Mesothelial cell of epicardium (in vitro differentiated cells): Measurements from ENCODE around the gene TMPRSS4. TPM values are rescaled to one million over a fixed set of nuclear protein-coding genes. Genes with fewer than 3 reads are reported as not detected.

Experiments
- DNase-seq, 2 experiments: peaks; one replicate each; pipeline ENCODE4 v3.0.0; 2021; ENCODE audit warnings: low spot score in 2 of 2; ENCODE audit not compliant: unreplicated experiment in 2 of 2
- H3K27ac Mint-ChIP-seq: 2 replicates; pipeline ENCODE4 v1.8.0; 2021; ENCODE audit warnings: mixed read lengths
- H3K27me3 Mint-ChIP-seq: 2 replicates; pipeline ENCODE4 v1.8.0; 2021; ENCODE audit warnings: low read depth, mixed read lengths
- H3K36me3 Mint-ChIP-seq: 2 replicates; pipeline ENCODE4 v1.8.0; 2021; ENCODE audit warnings: mixed read lengths
- H3K4me1 Mint-ChIP-seq: 2 replicates; pipeline ENCODE4 v1.8.0; 2021; ENCODE audit warnings: mixed read lengths
- H3K4me3 Mint-ChIP-seq: 2 replicates; pipeline ENCODE4 v1.8.0; 2021; ENCODE audit warnings: mild to moderate bottlenecking, moderate library complexity, mixed read lengths
- H3K9me3 Mint-ChIP-seq: 2 replicates; pipeline ENCODE4 v1.8.0; 2021; ENCODE audit warnings: mixed read lengths
- CTCF ChIP-seq: fragments of 200-600 bp; sonication (generic); IDR thresholded peaks from one replicate; pipeline ENCODE4 v1.5.0; 2021; ENCODE audit warnings: antibody characterized with exemption; ENCODE audit not compliant: unreplicated experiment
- total RNA-seq: library from RNA; stranded (reverse); gene quantifications from 3 replicates; pipeline ENCODE4 v1.2.1, GENCODE V29; 2021

The TMPRSS4 gene
- total RNA-seq, 1 donor from 2014 or later = 0.94 TPM

GRCh38 chr11:118152552-118153471 is 75.9 kb downstream of the TMPRSS4 start, which contains the start of gene SCN4B:
SCN4B (minus strand) TSS chr11:118152823; CDS start chr11:118152673, 150 bp downstream.
- peak; percentile 60 to 71 for DNase-seq
- peak within 1 kb of the TSS; percentile 67 for H3K4me3 Mint-ChIP-seq
- peaks cover 98% of the 10 kb centered on the region for H3K27me3 Mint-ChIP-seq
- H3K27ac Mint-ChIP-seq = no peak within 1 kb of the TSS
- peaks cover 19% of the 10 kb centered on the region for H3K4me1 Mint-ChIP-seq
- H3K9me3 Mint-ChIP-seq = no peaks in the 10 kb centered on the region
- no peaks in the 10 kb centered on the region for H3K36me3 Mint-ChIP-seq
- TF ChIP-seq CTCF = no peak

GRCh38 chr11:118153516-118153915 is 76.6 kb downstream of the TMPRSS4 start:
- Mint-ChIP-seq H3K36me3 (no peaks in the 10 kb centered on the region), H3K4me3 (peak overlapping the region; percentile 66), H3K4me1 (peaks cover 19% of the 10 kb centered on the region)

GRCh38 chr11:118153976-118154375 is 77.1 kb downstream of the TMPRSS4 start:
- Mint-ChIP-seq H3K9me3 (no peaks in the 10 kb centered on the region), H3K4me3 (peak overlapping the region; percentile 66), H3K27ac (no peak overlapping the region), H3K36me3 (no peaks in the 10 kb centered on the region), H3K27me3 (peaks cover 98% of the 10 kb centered on the region), H3K4me1 (peaks cover 19% of the 10 kb centered on the region)
- no peak for DNase-seq
- TF ChIP-seq CTCF = no peak

More at GRCh38 chr11:118153516-118153915, 76.6 kb downstream of the TMPRSS4 start:
- H3K27me3 Mint-ChIP-seq = peaks cover 98% of the 10 kb centered on the region
- H3K9me3 Mint-ChIP-seq = no peaks in the 10 kb centered on the region
- H3K27ac Mint-ChIP-seq = no peak overlapping the region
- no peak for TF ChIP-seq CTCF
- no peak for DNase-seq

- no peak for DNase-seq
- no peak for TF ChIP-seq CTCF
- H3K27me3 Mint-ChIP-seq = peaks cover 98% of the 10 kb centered on the region
- H3K9me3 Mint-ChIP-seq = no peaks in the 10 kb centered on the region
- H3K4me1 Mint-ChIP-seq = peaks cover 19% of the 10 kb centered on the region
- no peak overlapping the region for H3K4me3 Mint-ChIP-seq
- H3K27ac Mint-ChIP-seq = no peak overlapping the region
- no peaks in the 10 kb centered on the region for H3K36me3 Mint-ChIP-seq
Observed at GRCh38 chr11:118154641-118155040, 77.8 kb downstream of the TMPRSS4 start.

GRCh38 chr11:118155776-118156530 is 79.1 kb downstream of the TMPRSS4 start:
- Mint-ChIP-seq H3K36me3 (no peaks in the 10 kb centered on the region), H3K27ac (no peak overlapping the region), H3K9me3 (no peaks in the 10 kb centered on the region), H3K4me3 (no peak overlapping the region), H3K27me3 (peaks cover 98% of the 10 kb centered on the region), H3K4me1 (peaks cover 19% of the 10 kb centered on the region)
- TF ChIP-seq CTCF = no peak
- DNase-seq = no peak
